GM12878 (cell line): ENCODE results near the gene KCNK7.

ENCODE experiments used
- REST ChIP-seq: IDR thresholded peaks from 2 replicates; pipeline ENCODE4 v1.6.1; 2012; ENCODE audit warnings: mild to moderate bottlenecking, low read depth, low read length
- STAT1 ChIP-seq: fragments of 450-650 bp; conservative IDR thresholded peaks from 2 replicates; pipeline ENCODE4 v1.6.1; 2014; ENCODE audit warnings: antibody characterized with exemption, mild to moderate bottlenecking

- TF ChIP-seq REST (no peak), STAT1 (no peak)
Observed at GRCh38 chr11:65592858-65593517, 2.6 kb downstream of the KCNK7 start.
